ENCODE measurements around the gene FNIP1.
"Not testable (repeated sequence)": the region's sequence is repeated elsewhere in the genome, so short reads cannot be mapped to it uniquely, and the experiment has no call there.

The FNIP1 gene

DNA sequence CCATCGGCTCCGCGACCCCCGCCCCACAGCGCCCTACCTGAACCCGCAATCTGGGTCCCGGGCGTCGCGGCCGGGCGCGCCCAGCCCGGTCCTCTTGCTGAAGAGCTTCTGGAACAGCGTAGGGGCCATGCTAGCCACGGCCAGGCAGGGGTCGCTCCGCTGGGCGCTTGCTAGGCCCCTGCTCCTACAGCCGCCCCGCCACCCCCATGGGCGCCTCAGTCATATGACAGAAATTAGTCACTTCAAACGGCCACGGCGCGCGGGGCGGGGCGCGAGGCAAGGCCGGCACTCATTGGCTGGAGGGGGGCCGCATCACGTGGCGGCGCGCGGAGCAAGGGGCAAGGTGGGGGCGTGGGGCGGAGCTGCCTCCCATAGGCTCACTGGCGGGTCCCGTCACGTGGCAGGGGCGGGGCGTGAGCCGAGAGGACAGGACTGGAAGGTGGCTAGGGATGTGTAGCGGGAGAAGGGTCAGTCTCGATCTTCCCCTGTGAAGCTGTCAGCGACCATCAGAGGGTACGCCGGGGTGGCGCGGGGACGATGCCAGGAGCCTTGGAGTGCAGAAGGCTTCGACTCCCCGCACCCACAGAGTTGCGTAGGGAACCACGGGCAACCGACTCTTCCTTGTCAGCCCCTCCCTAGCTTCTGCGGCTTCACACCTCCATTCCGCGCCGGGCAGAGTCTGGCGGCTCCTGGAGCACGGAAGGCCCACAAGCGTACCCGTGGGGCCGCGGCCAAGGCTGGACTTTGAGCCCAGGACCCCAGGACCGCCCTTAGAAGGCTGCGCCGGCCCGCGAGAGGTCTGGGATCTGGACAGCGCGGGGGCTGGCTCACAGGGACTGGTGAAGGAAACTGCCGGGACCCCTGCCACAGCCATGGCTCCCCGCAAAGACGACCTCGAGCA is at the start of gene FNIP1:
TSS of gene FNIP1 (minus strand) at position 225 of the 901 bp plus-strand sequence. CDS start at position 129, 96 bp downstream.
- peak; percentile 92 to 96 for DNase-seq

DNA sequence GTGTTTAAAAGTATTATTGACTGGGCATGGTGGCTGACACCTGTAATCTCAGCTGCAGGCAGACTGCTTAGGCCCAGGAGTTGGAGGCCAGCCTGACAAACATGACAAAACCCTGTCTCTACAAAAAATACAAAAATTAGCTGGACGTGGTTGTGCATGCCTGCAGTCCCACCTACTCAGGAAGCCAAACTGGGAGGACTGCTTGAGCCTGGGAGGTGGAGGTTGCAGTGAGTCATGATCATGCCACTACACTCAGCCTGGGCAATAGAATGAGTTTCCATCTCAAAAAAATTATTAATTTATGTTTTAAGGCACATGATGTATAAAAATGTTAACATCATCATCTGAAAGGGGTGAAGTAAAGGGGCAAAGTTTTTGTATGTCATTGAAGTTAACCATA is 49.7 kb upstream of the FNIP1 start:
- DNase-seq: no peak

DNA sequence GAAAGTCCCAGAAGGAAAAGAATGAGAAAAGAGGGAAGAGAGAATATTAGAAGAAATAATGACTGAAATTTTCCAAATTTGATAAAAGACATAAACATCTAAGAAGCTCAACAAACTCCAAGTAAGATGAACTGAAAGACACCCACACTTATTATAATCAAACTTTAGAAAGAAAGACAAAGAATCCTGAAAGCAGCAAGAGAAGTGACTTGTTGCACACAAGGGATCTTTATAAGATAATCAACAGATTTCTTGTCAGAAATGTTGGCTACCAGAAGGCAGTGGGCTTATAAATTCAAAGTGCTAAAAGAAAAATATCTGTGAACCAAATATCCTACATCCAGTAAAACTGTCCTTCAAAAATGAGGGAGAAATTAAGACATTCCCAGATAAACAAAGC is 49.0 kb upstream of the FNIP1 start:
- no peak for DNase-seq

GRCh38 chr5:131842971-131843370 is 46.2 kb upstream of the FNIP1 start:
- not testable (repeated sequence) for DNase-seq

GRCh38 chr5:131832702-131833101 is 35.9 kb upstream of the FNIP1 start:
- not testable (repeated sequence) for DNase-seq

DNA sequence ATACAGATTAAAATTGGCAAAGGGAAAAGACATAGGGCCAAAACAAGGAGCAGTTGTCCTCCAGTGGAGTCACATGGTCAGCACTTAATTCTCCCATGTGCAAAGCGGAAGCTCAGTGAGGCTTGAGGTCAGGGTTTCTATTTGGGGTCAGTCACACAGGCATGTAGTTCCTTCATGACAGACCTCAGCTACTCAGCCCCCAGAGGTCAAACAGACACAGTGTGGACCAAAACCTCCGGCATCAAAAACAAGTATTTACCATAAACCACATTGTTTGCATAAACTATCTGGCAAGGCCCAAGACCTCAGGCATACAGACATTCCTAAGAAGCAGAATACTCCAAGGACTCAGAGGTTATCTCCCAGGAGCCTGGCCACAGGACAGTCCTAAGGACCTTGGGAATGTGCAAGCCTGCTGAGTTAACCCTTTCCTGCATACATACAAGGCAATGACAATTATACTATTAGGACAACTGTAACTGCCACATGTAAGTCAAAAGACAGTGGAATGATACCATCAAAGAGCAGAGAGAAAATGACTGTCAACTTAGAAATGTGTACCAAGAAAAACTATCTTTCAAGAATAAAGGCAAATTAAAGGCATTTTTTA is 28.7 kb upstream of the FNIP1 start:
- no peak for DNase-seq

DNA sequence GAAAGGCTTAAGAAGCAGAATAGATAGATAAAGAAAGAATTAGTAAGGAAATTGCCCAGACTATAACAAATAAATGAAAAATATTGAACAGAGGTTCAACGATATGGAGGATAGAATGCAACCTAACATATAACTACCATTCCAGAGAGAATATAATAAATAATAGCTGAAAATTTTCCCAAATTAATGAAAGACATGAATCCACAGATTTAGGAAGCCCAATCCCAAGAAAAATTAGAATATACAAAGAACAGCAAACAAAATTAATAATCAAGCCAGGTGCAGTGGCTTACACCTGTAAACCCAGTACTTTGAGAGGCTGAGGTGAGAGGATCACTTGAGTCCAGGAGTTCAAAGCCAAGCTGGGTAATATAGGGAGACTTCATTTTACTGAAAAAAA is 27.8 kb upstream of the FNIP1 start:
- DNase-seq: no peak

DNA sequence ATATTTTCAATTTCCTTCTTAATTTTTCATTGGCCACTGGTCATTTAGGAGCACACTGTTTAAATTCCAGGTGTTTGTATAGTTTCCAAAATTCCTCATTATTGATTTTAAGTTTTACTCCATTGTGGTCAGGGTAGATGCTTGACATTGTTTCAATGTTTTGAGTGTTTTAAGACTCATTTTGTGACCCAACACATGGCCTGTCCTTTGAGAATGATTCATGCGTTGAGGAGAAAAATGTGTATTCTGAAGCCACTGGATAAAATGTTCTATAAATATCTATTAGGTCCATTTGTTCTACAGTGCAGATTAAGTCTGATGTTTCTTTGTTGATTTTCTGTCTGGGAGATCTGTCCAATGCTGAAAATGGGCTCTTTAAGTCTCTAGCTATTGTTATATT is 24.4 kb upstream of the FNIP1 start:
- no peak for DNase-seq

GRCh38 chr5:131818001-131818724 is 21.3 kb upstream of the FNIP1 start:
- no peak for DNase-seq

GRCh38 chr5:131814990-131815389 is 18.2 kb upstream of the FNIP1 start:
- no peak for DNase-seq

GRCh38 chr5:131812371-131813160 is 15.7 kb upstream of the FNIP1 start:
- DNase-seq: no peak

DNA sequence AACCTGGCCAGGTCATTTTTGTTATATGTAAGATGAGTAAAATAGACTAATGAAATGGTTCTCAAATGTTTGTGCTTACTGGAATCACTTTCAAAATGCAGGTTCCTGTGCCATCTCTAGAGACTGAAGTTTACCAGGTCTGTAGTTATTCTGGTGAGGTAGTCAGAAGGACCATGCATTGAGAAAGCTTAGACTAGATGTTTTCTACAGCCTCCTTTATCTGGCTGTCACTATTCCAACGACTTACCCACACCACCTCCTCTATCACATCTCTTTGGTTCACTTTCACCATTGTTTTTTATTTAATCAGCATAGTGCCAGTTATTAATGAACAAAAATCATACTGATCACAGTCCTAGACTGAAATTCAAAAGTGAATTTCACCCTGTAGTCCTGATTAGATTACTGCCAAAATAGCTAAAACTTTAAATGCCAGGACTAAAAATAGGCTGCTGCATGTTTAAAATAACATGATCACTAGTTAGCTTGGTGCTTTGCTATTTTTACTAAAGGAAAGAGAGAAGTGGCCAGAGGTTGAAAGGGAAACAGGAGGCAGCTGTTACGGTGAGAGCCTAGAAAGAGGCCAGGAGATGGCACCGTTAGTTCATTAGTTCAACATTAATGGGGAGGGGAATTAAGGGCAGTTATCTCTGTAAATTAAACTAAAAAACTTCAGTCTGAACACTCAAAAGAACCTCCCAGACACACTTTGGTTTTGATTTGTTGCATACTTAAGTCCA is 13.9 kb upstream of the FNIP1 start:
- no peak for DNase-seq

DNA sequence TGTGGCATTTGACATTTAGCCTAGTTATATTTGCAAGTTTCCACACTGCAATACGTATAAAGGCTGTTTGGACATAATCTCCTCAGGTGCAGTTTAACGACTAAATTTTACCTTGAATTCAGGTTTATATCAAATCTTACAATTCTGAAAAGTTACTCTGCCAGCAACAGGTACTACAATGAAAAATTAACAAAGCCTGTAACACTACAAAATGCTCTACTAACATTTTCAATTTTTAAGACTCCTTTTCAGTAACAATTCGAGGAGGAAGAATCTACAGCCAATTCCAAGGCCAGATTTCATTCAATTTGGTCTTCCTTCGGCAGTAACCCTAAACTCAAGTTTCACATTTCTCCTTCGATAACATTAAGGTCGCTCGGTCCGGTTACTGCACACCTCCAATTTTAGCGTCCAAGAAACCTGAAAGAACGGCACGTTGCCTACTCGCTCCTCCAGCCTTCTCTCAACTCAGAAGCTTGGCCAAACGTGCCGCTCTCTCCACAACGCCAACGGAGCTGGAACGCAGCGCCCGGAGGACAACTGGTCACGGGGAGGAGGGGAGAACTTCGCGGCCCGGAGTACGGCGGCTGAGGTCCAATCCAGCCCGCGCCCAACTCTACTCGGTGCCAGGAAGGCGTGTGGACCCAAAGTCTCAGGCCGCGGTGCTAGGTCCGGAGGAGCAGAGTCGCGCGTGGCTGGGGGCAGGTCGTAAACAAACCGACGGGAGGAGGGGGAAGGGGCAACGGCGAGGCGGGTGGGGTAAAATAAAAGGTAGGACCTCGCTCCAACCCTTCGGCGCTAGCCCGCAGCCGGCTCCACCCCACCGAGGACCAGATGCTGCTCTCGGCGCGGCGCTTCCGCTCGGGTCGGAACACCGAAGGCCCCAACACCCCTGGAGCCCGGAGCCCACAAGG is 681 bp downstream of the FNIP1 start:
- DNase-seq: no peak

DNA sequence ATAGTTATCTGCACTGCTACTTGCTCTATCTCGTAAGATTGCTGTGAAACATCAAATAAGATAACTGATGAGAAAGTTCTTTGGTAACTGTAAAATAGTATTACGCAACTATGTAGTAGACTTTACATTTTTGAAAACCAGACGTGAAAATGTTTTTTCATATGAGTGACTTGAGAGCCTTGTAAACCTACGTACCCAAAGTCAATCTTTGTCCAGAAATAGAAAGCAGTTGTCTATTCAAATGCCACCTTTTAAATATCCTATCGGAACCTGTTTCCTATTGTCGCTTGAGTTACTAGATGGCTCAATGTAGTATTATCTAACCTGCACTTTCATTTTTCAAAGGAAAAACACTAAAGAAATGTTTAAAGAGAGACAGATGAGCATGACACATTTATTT is 1.6 kb downstream of the FNIP1 start:
- DNase-seq: no peak

DNA sequence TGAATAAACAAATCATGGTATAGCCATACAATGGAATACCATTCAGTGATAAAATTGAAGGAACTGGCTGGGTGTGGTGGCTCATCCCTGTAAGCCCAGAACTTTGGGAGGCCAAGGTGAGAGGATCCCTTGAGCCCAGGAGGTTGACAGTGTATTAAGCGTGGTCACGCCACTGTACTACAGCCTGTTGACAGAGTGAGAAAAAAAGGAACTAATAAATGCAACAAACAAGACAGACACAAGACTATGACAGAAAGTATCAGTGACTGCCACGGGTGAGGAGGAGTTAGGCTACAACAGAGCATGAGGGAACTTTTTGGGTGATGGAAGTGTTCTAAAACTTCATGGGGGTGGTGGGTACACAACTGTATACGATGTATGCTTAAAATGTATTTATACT is 2.2 kb downstream of the FNIP1 start:
- DNase-seq: no peak

DNA sequence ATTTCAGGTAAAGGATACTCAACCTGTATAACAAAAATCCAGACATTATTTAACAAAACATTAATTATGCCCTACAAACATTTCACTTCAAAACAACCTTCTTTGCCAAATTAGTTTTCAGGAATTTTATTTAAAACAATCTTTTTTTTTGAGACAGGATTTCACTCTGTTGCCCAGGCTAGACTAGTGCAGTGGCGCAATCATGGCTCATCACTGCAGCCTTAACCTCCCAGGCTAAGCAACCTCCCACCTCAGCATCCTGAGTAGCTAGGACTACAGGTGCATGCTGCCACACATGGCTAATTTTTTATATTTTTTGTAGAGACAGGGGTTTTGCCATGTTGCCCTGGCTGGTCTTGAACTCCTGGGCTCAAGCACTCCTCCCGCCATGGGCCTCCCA is 3.9 kb downstream of the FNIP1 start:
- no peak for DNase-seq

DNA sequence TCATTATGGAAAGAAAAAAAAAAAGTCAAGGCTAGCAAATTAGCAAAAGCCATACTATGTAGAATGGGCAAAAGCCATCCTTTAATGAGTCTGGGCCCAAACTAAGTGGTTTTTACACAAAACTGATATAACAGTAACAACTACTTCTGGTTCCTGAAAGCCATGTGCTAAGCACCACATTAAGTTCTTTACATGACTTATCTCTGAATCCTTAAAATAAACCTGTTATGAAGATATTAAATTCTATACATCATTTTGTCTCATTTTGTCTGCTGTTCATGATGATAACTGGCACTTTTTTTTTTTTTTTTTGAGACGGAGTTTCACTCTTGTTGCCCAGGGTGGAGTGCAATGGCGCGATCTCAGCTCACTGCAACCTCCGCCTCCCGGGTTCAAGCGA is 5.0 kb downstream of the FNIP1 start:
- DNase-seq: no peak

DNA sequence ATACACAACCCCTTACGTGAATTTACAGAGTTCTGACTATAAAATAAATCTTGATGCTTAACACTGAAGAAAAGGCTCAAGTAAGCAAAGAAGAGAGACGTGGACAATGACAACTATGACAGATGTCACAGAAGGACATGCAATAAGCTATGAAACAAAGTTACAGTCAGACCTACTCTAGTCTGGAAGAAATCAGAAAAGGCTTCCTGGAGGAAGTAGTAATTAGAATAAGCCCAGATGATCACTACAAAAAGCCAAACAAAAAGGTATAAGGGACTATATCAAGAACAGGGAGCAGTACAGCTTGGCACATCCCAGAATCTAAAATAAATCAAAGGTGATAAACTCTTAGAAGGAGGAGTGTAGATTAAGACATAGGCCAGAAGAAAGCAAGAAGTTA is 6.3 kb downstream of the FNIP1 start:
- no peak for DNase-seq

- DNase-seq: no peak
Measured at GRCh38 chr5:131789765-131790164, 7.1 kb downstream of the FNIP1 start.

DNA sequence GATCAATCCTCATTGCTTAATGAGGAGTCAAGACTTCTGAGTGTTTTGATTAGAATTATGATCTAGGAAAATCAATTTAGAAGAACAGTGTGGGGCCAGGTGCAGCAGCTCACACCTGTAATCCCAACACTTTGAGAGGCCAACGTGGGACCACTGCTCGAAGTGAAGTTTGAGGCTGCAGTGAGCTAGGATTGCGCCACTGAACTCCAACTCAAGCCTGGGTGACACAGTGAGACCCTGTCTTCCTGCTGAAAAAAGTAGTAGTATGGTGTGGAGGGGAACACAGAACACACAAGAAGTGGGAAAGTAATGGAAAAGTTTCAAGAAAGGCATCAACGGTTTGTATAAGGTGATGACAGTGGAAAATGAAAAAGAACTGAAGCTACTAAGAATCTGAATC is 9.1 kb downstream of the FNIP1 start:
- DNase-seq: no peak

All from NCI-H187 (cell line).